Fibroblast of lung (primary cell): ENCODE results near the gene ASNSD1. TPM values are rescaled to one million over a fixed set of nuclear protein-coding genes. Genes with fewer than 3 reads are reported as not detected.

Source experiments
- polyA plus RNA-seq, 2 donors: library from polyadenylated mRNA; depleted of rRNA in 1 of 2; stranded (reverse) in 1 of 2; unstranded in 1 of 2; fragments of >200 nt; gene quantifications; 2 replicates each; pipeline ENCODE4 v1.2.1, GENCODE V29; 2011 to 2012; ENCODE audit warnings: missing spikeins in 1 of 2
- total RNA-seq: library from RNA; depleted of rRNA; stranded (reverse); fragments of >200 nt; gene quantifications from 2 replicates; pipeline ENCODE4 v1.2.1, GENCODE V29; 2014

Gene ASNSD1
- total and polyA plus RNA-seq, 2 donors (not counting 1 experiment from before 2014, with no cell fraction given), result 63.9 to 70.4 TPM

Other genes starting within 250 kb of the ASNSD1 start
- gene WDR75, start 220.0 kb upstream of the ASNSD1 start, total RNA-seq, result 46.0 and 54.0 TPM in 2 replicates
- gene WDR75, start 220.0 kb upstream of the ASNSD1 start, polyA plus RNA-seq, result 33.9 and 36.4 TPM in 2 replicates
- gene SLC40A1, start 80.7 kb upstream of the ASNSD1 start, total RNA-seq, result 91.9 and 97.4 TPM in 2 replicates
- 8.0 and 17.2 TPM in 2 replicates for gene SLC40A1, start 80.7 kb upstream of the ASNSD1 start, polyA plus RNA-seq
- gene ANKAR, start 13.2 kb downstream of the ASNSD1 start, total RNA-seq, result 10.5 and 11.7 TPM in 2 replicates
- 1.3 and 2.1 TPM in 2 replicates for gene ANKAR, start 13.2 kb downstream of the ASNSD1 start, polyA plus RNA-seq
- gene OSGEPL1, start 101.3 kb downstream of the ASNSD1 start, total RNA-seq, result 6.7 and 6.9 TPM in 2 replicates
- 6.7 and 6.9 TPM in 2 replicates for gene OSGEPL1, start 101.3 kb downstream of the ASNSD1 start, polyA plus RNA-seq
- 40.8 and 68.5 TPM in 2 replicates for gene ORMDL1, start 122.9 kb downstream of the ASNSD1 start, total RNA-seq
- gene ORMDL1, start 122.9 kb downstream of the ASNSD1 start, polyA plus RNA-seq, result 60.9 and 96.7 TPM in 2 replicates
- 34.2 and 41.0 TPM in 2 replicates for gene PMS1, start 123.0 kb downstream of the ASNSD1 start, total RNA-seq
- gene PMS1, start 123.0 kb downstream of the ASNSD1 start, polyA plus RNA-seq, result 15.3 and 15.7 TPM in 2 replicates